Stomach (tissue), 9 donors: ENCODE results near the gene NIPAL3. TPM values are rescaled to one million over a fixed set of nuclear protein-coding genes. Genes with fewer than 3 reads are reported as not detected.

Source experiments
- DNase-seq, 2 donors: peaks; one replicate each; pipeline versions ENCODE4 v3.0.0 to v3.0.0-alpha.2; 2013 to 2019
- H3K27ac ChIP-seq, 5 donors: fragments of 200-600 bp in 4 of 5; sonication (generic) in 4 of 5; one replicate each; pipeline ENCODE4 v1.5.1; 2013 to 2019; ENCODE audit warnings: mild to moderate bottlenecking in 1 of 5, moderate library complexity in 1 of 5
- H3K27me3 ChIP-seq, 3 donors: fragments of 200-600 bp; sonication (generic); one replicate each; pipeline ENCODE4 v1.5.1; 2017 to 2019; ENCODE audit warnings: mixed run types in 1 of 3
- H3K36me3 ChIP-seq, 4 donors: fragments of 200-600 bp; sonication (generic); 1 replicate in 3 of 4; 2 replicates in 1 of 4; pipeline ENCODE4 v1.5.1; 2016 to 2019
- H3K4me1 ChIP-seq, 4 donors: fragments of 200-600 bp; sonication (generic); one replicate each; pipeline ENCODE4 v1.5.1; 2016 to 2019
- H3K4me3 ChIP-seq, 4 donors: fragments of 200-600 bp; sonication (generic) in 3 of 4; one replicate each; pipeline ENCODE4 v1.5.1; 2016 to 2019; ENCODE audit warnings: mild to moderate bottlenecking in 1 of 4
- H3K9me3 ChIP-seq, 4 donors: fragments of 200-600 bp; sonication (generic); one replicate each; pipeline ENCODE4 v1.5.1; 2016 to 2019
- CTCF ChIP-seq, 7 experiments: fragments of 450-650 bp in 4 of 7; fragments of 200-600 bp in 3 of 7; sonication (generic) in 3 of 7; IDR thresholded peaks; one replicate each; pipeline ENCODE4 v1.5.1; 2016 to 2019; ENCODE audit warnings: antibody characterized with exemption in 7 of 7, control low read depth in 2 of 7, mild to moderate bottlenecking in 1 of 7
- EP300 ChIP-seq: sonication (generic); formaldehyde crosslinking; IDR thresholded peaks from one replicate; pipeline ENCODE4 v1.6.1; 2017; ENCODE audit warnings: antibody characterized with exemption
- POLR2A ChIP-seq, 4 donors: fragments of 450-650 bp; IDR thresholded peaks; one replicate each; pipeline ENCODE4 v1.6.1; 2016; ENCODE audit warnings: antibody characterized with exemption in 4 of 4, control low read depth in 2 of 4, mild to moderate bottlenecking in 1 of 4, moderate library complexity in 1 of 4
- POLR2AphosphoS5 ChIP-seq, 3 donors: sonication (generic); formaldehyde crosslinking; IDR thresholded peaks; one replicate each; pipeline ENCODE4 v1.6.1; 2016; ENCODE audit warnings: antibody characterized with exemption in 3 of 3
- WGBS, 5 donors: extraction: QIAGEN DNeasy Blood & Tissue Kit in 3 of 5; methylation state at CpG; one replicate each; pipeline versions ENCODE4 v1.1.5 to v1.1.7; 2013 to 2018; 5-methylcytosine and 5-hydroxymethylcytosine counted together
- intact Hi-C: fragments of 100-400 bp; cut with DNase I; formaldehyde crosslinking; loops from one replicate; pipeline ENCODE4 v1.15.1; 2023; ENCODE audit warnings: low total_unique reads
- polyA plus RNA-seq, 3 donors: library from polyadenylated mRNA; stranded (reverse); fragments of 200-250 nt; gene quantifications; one replicate each; pipeline ENCODE4 v1.2.3, GENCODE V29; 2013
- total RNA-seq, 5 donors: library from RNA; depleted of rRNA; stranded (reverse); fragments of >200 nt; gene quantifications; one replicate each; pipeline versions ENCODE4 v1.1.0 to v1.2.3, GENCODE V29; 2014 to 2016
- donor health status: healthy with polysubstance abuse.
- donor health status: Bipolar disorder and iron deficiency.
- donor health status: healthy.

NIPAL3 gene
- total and polyA plus RNA-seq, 8 donors: 3.2 to 122 (median 19.1) TPM

- no peak for DNase-seq
- Histone ChIP-seq H3K27me3 (no peaks in the 10 kb centered on the region), H3K36me3 (peaks cover 0 to 7% (median 0%) of the 10 kb centered on the region in 4 donors), H3K9me3 (no peaks in the 10 kb centered on the region), H3K27ac (no peak overlapping the region), H3K4me3 (no peak overlapping the region), H3K4me1 (peaks cover 0 to 66% (median 35%) of the 10 kb centered on the region in 4 donors)
- no peak for TF ChIP-seq POLR2A (IDR thresholded peaks at IDR 0.05)
- no peak for TF ChIP-seq POLR2AphosphoS5 (IDR thresholded peaks at IDR 0.05)
- no peak for TF ChIP-seq CTCF (IDR thresholded peaks at IDR 0.05)
- TF ChIP-seq EP300: no peak
- intact Hi-C loops: loop anchor here (5.0 kb wide), 1 partner anchor 186 kb away; no protein-coding TSS in a partner anchor
- 88 to 96% (median 93%) methylated on average over 8 of the region's 8 CpGs for WGBS, 5 donors
Observed at GRCh38 chr1:24388331-24388885, 27.2 kb upstream of the NIPAL3 start.

GRCh38 chr1:24389231-24389678 is 26.3 kb upstream of the NIPAL3 start:
- intact Hi-C loops: loop anchor here (5.0 kb wide), 1 partner anchor 187 kb away; no protein-coding TSS in a partner anchor
- Histone ChIP-seq H3K4me3 (no peak overlapping the region), H3K27me3 (no peaks in the 10 kb centered on the region), H3K9me3 (no peaks in the 10 kb centered on the region), H3K36me3 (peaks cover 0 to 7% (median 0%) of the 10 kb centered on the region in 4 donors), H3K4me1 (peaks cover 0 to 60% (median 32%) of the 10 kb centered on the region in 4 donors), H3K27ac (no peak overlapping the region)
- no peak for TF ChIP-seq EP300
- no peak for TF ChIP-seq POLR2AphosphoS5 (IDR thresholded peaks at IDR 0.05)
- no peak for TF ChIP-seq CTCF (IDR thresholded peaks at IDR 0.05)
- TF ChIP-seq POLR2A (IDR thresholded peaks at IDR 0.05): no peak
- WGBS, 5 donors: 35 to 71% (median 58%) methylated on average over 4 of the region's 4 CpGs
- no peak for DNase-seq

- Histone ChIP-seq H3K4me3 (peak overlapping the region in 1 of 4 donors; percentile 3), H3K36me3 (peaks cover 0 to 7% (median 0%) of the 10 kb centered on the region in 4 donors), H3K27ac (peak overlapping the region in 4 of 5 donors; percentile 67 to 84 (median 84)), H3K4me1 (peaks cover 0 to 43% (median 26%) of the 10 kb centered on the region in 4 donors), H3K9me3 (no peaks in the 10 kb centered on the region), H3K27me3 (no peaks in the 10 kb centered on the region)
- WGBS, 5 donors: 12 to 18% (median 16%) methylated on average over 12 of the region's 12 CpGs
- peak; percentile 77 to 92 for DNase-seq
- intact Hi-C loops: no loop called here
- TF ChIP-seq CTCF (IDR thresholded peaks at IDR 0.05) (peak in 5 of 7 experiments; percentile 83 to 96 (median 90)), EP300 (no peak), POLR2AphosphoS5 (IDR thresholded peaks at IDR 0.05) (peak in 2 of 3 donors; percentile 14 to 57)
Observed at GRCh38 chr1:24390924-24391782, 24.4 kb upstream of the NIPAL3 start.

- peak overlapping the region; percentile 12 to 84 (median 83) for H3K27ac ChIP-seq
- no peaks in the 10 kb centered on the region for H3K9me3 ChIP-seq
- peaks cover 0 to 6% (median 0%) of the 10 kb centered on the region in 4 donors for H3K36me3 ChIP-seq
- DNase-seq: peak; percentile 64 to 84
- intact Hi-C loops: no loop called here
- H3K4me3 ChIP-seq: peak overlapping the region in 1 of 4 donors; percentile 3
- WGBS, 5 donors: 38 to 53% (median 49%) methylated on average over 11 of the region's 11 CpGs
- H3K27me3 ChIP-seq: no peaks in the 10 kb centered on the region
- peaks cover 0 to 38% (median 21%) of the 10 kb centered on the region in 4 donors for H3K4me1 ChIP-seq
- no peak for TF ChIP-seq POLR2A (IDR thresholded peaks at IDR 0.05)
- TF ChIP-seq POLR2AphosphoS5 (IDR thresholded peaks at IDR 0.05): peak in 1 of 3 donors; percentile 17
- TF ChIP-seq CTCF (IDR thresholded peaks at IDR 0.05): peak in 5 of 7 experiments; percentile 54 to 81 (median 74)
Observed at GRCh38 chr1:24391882-24392603, 23.6 kb upstream of the NIPAL3 start.
